ENCODE results near the gene NBPF3.

The NBPF3 gene

DNA sequence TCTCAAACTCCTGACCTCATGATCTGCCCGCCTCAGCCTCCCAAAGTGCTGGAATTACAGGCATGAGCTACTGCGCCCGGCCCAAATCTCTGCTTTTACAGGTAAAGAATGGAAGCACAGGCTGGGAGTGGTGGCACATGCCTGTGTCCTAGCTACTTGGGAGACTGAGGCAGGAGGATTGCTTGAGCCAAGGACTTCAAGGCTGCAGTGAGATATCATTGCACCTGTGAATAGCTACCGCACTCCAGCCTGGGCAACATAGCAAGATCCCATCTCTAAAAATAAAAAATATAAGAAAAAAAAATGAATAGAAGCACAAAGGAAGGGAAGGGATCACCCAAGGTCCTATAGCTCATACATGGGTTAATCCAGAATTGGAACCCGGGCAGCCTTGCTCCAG, 84.3 kb downstream of the NBPF3 start:
- TF ChIP-seq CTCF (IDR thresholded peaks at IDR 0.05; ENCODE audit: extremely low read depth, missing control alignments) = no peak
- DNase-seq (ENCODE audit: low spot score) = no peak

- TF ChIP-seq CTCF (IDR thresholded peaks at IDR 0.05; ENCODE audit: extremely low read depth, missing control alignments) = no peak
- no peak for DNase-seq (ENCODE audit: low spot score)
These were observed 84.9 kb downstream of the NBPF3 start for GRCh38 chr1:21524686-21525339.

DNA sequence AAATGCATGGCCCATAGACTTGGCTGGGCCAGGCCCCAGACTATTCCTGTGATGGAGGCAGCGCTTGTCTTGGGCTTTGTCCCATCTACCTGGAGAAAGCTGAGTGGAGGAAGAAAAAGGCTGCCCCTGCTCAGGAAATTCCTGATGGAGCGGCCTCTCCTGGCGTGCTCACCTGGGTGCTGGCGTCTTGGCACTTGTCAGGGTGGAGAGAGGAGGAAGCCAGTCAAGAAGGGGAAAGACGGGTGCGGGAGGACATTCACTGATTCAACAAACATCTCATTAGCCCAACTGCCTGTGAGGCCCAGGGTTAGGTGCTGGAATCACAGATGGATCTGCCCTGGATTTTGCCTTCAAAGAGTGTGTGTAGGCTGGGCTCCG, 85.4 kb downstream of the NBPF3 start:
- no peak for DNase-seq (ENCODE audit: low spot score)
- TF ChIP-seq CTCF (IDR thresholded peaks at IDR 0.05; ENCODE audit: extremely low read depth, missing control alignments) = no peak

GRCh38 chr1:21526441-21526840, 86.5 kb downstream of the NBPF3 start:
- no peak for DNase-seq (ENCODE audit: low spot score)
- TF ChIP-seq CTCF (IDR thresholded peaks at IDR 0.05; ENCODE audit: extremely low read depth, missing control alignments) = no peak

DNA sequence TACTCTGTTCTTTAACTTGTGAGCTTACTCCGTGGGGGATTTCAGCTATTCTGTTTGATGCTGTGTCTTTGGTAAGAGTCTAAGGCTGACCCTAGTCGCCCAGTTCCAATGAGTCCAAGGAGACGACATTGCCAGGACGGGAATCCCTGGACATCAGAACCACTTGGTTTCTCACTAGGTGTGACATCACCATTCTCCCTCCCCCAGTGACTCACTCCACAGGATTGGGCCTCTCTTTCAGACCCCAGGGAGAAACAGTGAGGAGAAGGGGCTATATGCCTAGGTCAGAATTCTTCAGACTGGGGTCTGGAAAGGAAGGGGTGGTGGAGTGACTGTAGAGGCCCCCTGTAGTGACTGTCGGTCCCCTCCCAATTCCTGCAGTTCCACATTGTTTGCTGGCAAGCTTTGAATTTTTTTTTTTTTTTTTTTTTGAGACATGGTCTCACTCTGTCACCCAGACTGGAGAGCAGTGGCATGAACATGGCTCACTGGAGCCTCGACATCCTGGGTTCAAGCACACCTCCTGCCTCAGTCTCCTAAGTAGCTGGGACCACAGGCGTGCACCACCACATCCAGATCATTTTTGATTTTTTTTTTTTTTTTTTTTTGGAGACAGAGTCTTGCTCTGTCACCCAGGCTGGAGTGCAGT, 90.6 kb downstream of the NBPF3 start:
- no peak for TF ChIP-seq CTCF (IDR thresholded peaks at IDR 0.05; ENCODE audit: extremely low read depth, missing control alignments)
- DNase-seq (ENCODE audit: low spot score) = no peak

DNA sequence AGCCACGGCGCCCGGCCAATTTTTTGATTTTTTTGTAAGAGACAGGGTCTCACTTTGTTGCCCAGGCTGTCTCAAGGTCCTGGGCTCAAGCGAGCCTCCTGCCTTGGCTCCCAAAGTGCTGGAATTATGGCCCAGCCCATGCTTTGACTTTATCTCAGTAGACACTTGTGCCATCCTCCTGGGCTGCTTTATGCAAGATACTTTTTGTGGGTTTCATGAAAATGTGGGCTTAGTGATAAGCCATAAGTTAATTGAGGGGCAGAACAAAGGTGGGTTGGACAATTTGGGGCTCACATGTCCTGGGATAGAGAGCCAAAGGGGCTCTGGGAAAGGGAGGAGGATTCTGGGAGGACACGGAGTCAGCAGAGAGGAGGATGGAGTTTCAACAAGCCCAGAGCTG, 91.3 kb downstream of the NBPF3 start:
- TF ChIP-seq CTCF (IDR thresholded peaks at IDR 0.05; ENCODE audit: extremely low read depth, missing control alignments) = no peak
- no peak for DNase-seq (ENCODE audit: low spot score)

DNA sequence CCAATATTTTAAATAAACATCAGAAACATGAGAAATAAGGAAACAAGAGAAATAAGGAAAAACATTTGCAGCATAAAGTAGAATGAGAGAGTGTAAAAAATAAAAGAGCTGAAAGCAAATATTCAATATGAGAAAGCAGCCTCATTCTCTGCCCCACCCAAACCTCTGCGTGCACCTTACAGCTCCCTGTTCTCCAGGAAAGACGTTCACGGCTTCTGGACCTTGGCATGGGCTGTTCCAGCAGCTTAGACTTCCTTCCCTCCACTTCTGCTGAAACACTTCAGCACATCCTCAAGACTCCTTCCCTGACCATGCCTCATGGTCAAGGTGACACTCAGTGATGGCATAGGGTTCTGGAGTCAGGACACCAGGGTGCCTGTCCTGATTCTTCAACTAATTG, 92.6 kb downstream of the NBPF3 start:
- no peak for TF ChIP-seq CTCF (IDR thresholded peaks at IDR 0.05; ENCODE audit: extremely low read depth, missing control alignments)
- no peak for DNase-seq (ENCODE audit: low spot score)

All from GM20000 (cell line).